HEK293T (cell line): ENCODE data around the gene APBB2.
A peak's percentile ranks its signal among the peaks of the same experiment; 100 is the strongest.

Experiments used
- CTCF ChIA-PET: fragments of 350-600 bp; formaldehyde crosslinking; extraction: SDS; loops from one replicate; lab custom pipeline; 2021; ENCODE audit warnings: antibody characterized with exemption, inconsistent platforms; lab: Yijun Ruan, JAX
- POLR2A ChIA-PET: fragments of 350-600 bp; formaldehyde crosslinking; extraction: SDS; loops from one replicate; lab custom pipeline; 2020; ENCODE audit warnings: antibody characterized with exemption, inconsistent platforms; lab: Yijun Ruan, JAX
- DNase-seq: peaks from one replicate; pipeline ENCODE4 v3.0.0; 2012; ENCODE audit warnings: mixed read lengths; ENCODE audit errors: extremely low spot score
- ARNT ChIP-seq: fragments of 450-650 bp; IDR thresholded peaks from 2 replicates; pipeline ENCODE4 v1.6.1; 2017; ENCODE audit warnings: mild to moderate bottlenecking
- BHLHE40 ChIP-seq: fragments of 450-650 bp; IDR thresholded peaks from 2 replicates; pipeline ENCODE4 v1.6.1; 2016; ENCODE audit warnings: mild to moderate bottlenecking, moderate library complexity, borderline replicate concordance
- CTBP1 ChIP-seq: fragments of 450-650 bp; IDR thresholded peaks from 2 replicates; pipeline ENCODE4 v1.6.1; 2016; ENCODE audit warnings: borderline replicate concordance
- ELF4 ChIP-seq: fragments of 450-650 bp; IDR thresholded peaks from 2 replicates; pipeline ENCODE4 v1.6.1; 2017; ENCODE audit warnings: antibody characterized with exemption
- FOXA1 ChIP-seq: fragments of 450-650 bp; IDR thresholded peaks from 2 replicates; pipeline ENCODE4 v1.6.1; 2016; ENCODE audit warnings: mild to moderate bottlenecking
- FOXK2 ChIP-seq: fragments of 450-650 bp; IDR thresholded peaks from 2 replicates; pipeline ENCODE4 v1.6.1; 2016; ENCODE audit warnings: mild to moderate bottlenecking
- FOXM1 ChIP-seq: fragments of 450-650 bp; IDR thresholded peaks from 2 replicates; pipeline ENCODE4 v1.6.1; 2017; ENCODE audit warnings: mild to moderate bottlenecking, borderline replicate concordance
- HDGF ChIP-seq: fragments of 450-650 bp; IDR thresholded peaks from 2 replicates; pipeline ENCODE4 v1.6.1; 2017; ENCODE audit warnings: antibody characterized with exemption, borderline replicate concordance
- L3MBTL2 ChIP-seq: fragments of 450-650 bp; conservative IDR thresholded peaks from 2 replicates; pipeline ENCODE4 v1.6.1; 2016; ENCODE audit warnings: mild to moderate bottlenecking
- LEF1 ChIP-seq: fragments of 450-650 bp; IDR thresholded peaks from 2 replicates; pipeline ENCODE4 v1.6.1; 2017; ENCODE audit warnings: mild to moderate bottlenecking, borderline replicate concordance
- NFRKB ChIP-seq: fragments of 450-650 bp; IDR thresholded peaks from 2 replicates; pipeline ENCODE4 v1.6.1; 2016; ENCODE audit warnings: mild to moderate bottlenecking, moderate library complexity
- PKNOX1 ChIP-seq: fragments of 450-650 bp; IDR thresholded peaks from 2 replicates; pipeline ENCODE4 v1.6.1; 2016
- SP1 ChIP-seq: fragments of 450-650 bp; IDR thresholded peaks from 2 replicates; pipeline ENCODE4 v1.6.1; 2017
- SUZ12 ChIP-seq: fragments of 450-650 bp; IDR thresholded peaks from 2 replicates; pipeline ENCODE4 v1.6.1; 2016; ENCODE audit warnings: mild to moderate bottlenecking
- TARDBP ChIP-seq: fragments of 450-650 bp; IDR thresholded peaks from 2 replicates; pipeline ENCODE4 v1.6.1; 2016
- ZNF384 ChIP-seq: fragments of 450-650 bp; IDR thresholded peaks from 2 replicates; pipeline ENCODE4 v1.6.1; 2016

The APBB2 gene

GRCh38 chr4:41121906-41122305 is 92.4 kb downstream of the APBB2 start:
- DNase-seq: no peak
- POLR2A ChIA-PET: no interaction called here
- CTCF ChIA-PET: interaction anchor here (1.5 kb wide), 1 partner anchor 90 kb away, joined by 3 read pairs; no protein-coding TSS in a partner anchor
- TF ChIP-seq FOXA1 (no peak), ZNF384 (no peak), TARDBP (no peak), HDGF (no peak), LEF1 (no peak), SP1 (no peak), L3MBTL2 (no peak), BHLHE40 (no peak), PKNOX1 (no peak), NFRKB (no peak), ARNT (no peak), ELF4 (no peak)

GRCh38 chr4:41120297-41121217 is 93.8 kb downstream of the APBB2 start:
- TF ChIP-seq L3MBTL2 (peak; percentile 70), SP1 (no peak), TARDBP (no peak)
- CTCF ChIA-PET: no interaction called here
- DNase-seq: peak; percentile 50
- POLR2A ChIA-PET: interaction anchor here (1.0 kb wide), 1 partner anchor 22 kb away, joined by 3 read pairs; no protein-coding TSS in a partner anchor

DNA sequence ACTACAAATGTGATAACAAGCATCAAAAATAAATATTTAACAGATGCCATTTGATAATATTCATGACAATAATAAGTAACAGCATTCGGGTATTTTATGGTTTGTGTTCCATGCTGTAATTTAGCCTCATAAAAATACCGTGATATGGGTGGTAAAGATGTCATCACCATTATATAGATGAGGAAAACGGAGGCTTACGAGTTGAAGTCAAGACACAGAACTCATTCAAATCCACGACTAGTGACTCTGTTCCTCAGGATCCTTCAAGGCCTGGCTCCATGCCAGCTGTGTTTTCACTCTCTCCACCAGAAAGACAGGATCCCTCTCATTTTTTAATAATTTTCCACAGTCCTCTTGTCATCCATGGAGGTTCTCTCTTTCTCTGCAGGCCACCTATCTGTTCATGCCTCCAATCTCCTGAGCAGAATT is 94.5 kb downstream of the APBB2 start:
- ChIA-PET POLR2A (no interaction called here), CTCF (no interaction called here)
- TF ChIP-seq FOXM1: no peak
- TF ChIP-seq PKNOX1: peak; percentile 24; the same call in 1 of the 2 replicates
- DNase-seq: no peak

DNA sequence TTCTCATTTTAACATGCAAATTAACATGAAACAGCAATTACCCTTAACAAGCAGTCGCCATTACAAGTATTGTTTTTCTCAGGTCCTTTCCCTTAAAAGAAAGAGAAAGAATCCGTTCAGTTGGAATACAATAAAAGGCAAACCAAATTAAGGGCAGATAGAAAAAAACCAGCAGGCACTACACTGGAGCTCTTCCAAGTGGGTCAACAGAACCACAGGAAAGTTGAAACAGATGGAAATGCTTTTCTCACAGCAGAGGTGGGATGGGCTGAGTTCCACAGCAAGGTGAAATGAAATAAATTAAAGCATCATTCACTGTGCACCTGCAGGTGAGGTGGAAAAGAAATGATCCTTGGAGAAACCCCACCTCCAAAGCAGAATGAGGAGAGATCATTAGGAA is 102.6 kb downstream of the APBB2 start:
- TF ChIP-seq FOXM1: no peak
- TF ChIP-seq ARNT: no peak
- TF ChIP-seq FOXA1: no peak
- no peak for TF ChIP-seq SUZ12
- no peak for TF ChIP-seq BHLHE40
- TF ChIP-seq FOXK2: no peak
- TF ChIP-seq PKNOX1: no peak
- TF ChIP-seq L3MBTL2: no peak
- CTCF ChIA-PET: no interaction called here
- DNase-seq: no peak
- POLR2A ChIA-PET: no interaction called here

DNA sequence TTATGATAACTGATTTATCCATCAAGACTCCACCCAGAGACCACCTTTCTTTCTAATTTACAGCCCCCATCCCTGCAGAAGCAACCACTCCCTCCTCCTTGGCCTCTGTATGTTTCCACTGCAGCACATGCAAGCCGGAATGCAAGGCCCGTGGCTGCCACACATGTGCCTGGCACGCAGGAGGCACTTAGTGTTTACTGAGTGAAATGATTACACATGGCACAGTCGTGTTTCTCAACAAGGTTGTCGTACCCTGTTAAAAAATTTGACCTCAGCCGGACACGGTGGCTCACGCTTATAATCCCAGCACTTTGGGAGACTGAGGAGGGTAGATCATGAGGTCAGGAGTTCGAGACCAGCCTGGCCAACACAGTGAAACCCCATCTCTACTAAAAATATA is 104.3 kb downstream of the APBB2 start:
- CTCF ChIA-PET: no interaction called here
- DNase-seq: no peak
- POLR2A ChIA-PET: no interaction called here
- TF ChIP-seq LEF1 (no peak), ZNF384 (no peak), FOXM1 (no peak), PKNOX1 (no peak), ARNT (no peak), FOXK2 (no peak), FOXA1 (no peak), SUZ12 (no peak), SP1 (no peak), CTBP1 (no peak)

GRCh38 chr4:41108481-41108880 is 105.9 kb downstream of the APBB2 start:
- CTCF ChIA-PET: no interaction called here
- no peak for TF ChIP-seq NFRKB
- TF ChIP-seq FOXM1: no peak
- no peak for TF ChIP-seq TARDBP
- TF ChIP-seq PKNOX1: no peak
- no peak for TF ChIP-seq FOXA1
- TF ChIP-seq ARNT: no peak
- TF ChIP-seq SUZ12: no peak
- TF ChIP-seq CTBP1: no peak
- TF ChIP-seq SP1: no peak
- no peak for TF ChIP-seq ZNF384
- TF ChIP-seq L3MBTL2: no peak
- DNase-seq: no peak
- POLR2A ChIA-PET: no interaction called here
